GM12801 (cell line): ENCODE measurements around the gene TTC34.

Experiments used
- TF ChIP-seq, protein P1 (sequence below): IDR thresholded peaks from one replicate; pipeline ENCODE4 v1.5.1; 2011; ENCODE audit warnings: control low read depth; ENCODE audit not compliant: insufficient read length; ENCODE audit errors: extremely low read depth

TTC34 gene

DNA sequence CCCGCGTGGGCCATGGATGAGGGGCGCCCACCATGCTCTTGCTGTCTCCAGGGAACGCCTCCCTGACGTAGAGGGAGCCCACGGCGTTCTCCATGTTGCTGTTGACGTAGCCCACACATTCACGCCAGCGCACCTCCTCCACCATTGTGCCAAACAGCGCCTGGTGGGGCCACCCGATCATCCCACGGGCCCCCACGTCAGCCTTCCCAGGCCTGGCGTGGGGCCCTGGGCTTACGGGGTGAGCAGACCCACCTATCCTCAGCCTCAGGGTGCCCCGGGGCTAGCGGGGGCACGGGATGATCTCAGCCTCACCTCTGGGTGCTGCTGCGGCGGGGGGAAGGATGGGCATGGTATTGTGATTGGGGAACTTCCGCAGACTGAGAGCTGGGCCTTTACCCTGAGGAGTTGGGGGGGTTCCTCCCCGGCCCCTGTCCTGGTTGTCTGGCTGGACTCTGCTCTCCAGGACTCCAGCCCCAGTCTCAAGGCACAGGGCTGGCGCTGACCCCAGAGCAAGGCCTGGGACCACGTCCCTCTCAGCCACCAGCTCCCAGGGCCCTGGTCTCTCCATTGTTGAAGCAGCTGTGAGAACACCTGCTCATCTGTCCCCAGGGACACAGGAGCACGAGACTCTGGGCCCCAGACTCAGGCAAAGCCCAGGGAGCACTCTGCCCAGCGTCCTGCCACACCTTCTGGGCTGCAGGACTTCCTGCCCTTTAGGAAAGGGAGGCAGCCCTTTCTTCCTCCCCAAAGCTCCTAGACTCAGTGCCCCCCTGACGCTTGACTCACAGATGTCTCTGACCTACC is 204.8 kb downstream of the TTC34 start:
- TF ChIP-seq, protein P1, sequence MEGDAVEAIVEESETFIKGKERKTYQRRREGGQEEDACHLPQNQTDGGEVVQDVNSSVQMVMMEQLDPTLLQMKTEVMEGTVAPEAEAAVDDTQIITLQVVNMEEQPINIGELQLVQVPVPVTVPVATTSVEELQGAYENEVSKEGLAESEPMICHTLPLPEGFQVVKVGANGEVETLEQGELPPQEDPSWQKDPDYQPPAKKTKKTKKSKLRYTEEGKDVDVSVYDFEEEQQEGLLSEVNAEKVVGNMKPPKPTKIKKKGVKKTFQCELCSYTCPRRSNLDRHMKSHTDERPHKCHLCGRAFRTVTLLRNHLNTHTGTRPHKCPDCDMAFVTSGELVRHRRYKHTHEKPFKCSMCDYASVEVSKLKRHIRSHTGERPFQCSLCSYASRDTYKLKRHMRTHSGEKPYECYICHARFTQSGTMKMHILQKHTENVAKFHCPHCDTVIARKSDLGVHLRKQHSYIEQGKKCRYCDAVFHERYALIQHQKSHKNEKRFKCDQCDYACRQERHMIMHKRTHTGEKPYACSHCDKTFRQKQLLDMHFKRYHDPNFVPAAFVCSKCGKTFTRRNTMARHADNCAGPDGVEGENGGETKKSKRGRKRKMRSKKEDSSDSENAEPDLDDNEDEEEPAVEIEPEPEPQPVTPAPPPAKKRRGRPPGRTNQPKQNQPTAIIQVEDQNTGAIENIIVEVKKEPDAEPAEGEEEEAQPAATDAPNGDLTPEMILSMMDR = no peak

- TF ChIP-seq, protein P1 = no peak
These were observed 205.5 kb downstream of the TTC34 start for GRCh38 chr1:2595812-2596529.

DNA sequence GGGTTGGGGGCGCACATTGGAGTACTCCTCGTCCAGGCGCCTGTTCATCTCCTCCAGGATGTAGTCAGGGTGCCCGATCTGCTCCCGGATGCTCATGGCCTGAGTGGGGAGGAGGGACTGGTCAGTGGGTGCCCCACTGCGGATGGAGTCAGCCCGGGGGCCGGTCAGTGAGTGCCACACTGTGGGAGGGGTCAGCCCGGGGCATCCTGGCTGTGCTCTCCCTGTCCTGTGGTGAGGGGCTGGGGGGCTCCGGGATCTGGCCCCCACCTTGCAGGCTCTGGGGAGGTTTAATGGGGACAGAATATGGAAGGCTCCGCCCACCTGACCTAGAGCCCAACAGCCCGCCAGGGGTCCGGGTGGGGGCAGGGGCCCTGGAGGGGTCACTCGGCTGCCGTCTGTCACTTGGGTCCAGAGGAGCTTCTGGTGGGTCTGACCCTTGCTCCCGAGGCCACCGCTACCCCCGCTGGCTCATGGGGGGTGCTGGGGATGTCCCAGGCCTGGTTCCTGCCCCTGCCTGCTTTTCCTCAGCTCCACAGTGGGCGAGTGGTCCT is 206.2 kb downstream of the TTC34 start:
- TF ChIP-seq, protein P1 = no peak

- TF ChIP-seq, protein P1 = no peak
These were observed 206.8 kb downstream of the TTC34 start for GRCh38 chr1:2594641-2595131.

DNA sequence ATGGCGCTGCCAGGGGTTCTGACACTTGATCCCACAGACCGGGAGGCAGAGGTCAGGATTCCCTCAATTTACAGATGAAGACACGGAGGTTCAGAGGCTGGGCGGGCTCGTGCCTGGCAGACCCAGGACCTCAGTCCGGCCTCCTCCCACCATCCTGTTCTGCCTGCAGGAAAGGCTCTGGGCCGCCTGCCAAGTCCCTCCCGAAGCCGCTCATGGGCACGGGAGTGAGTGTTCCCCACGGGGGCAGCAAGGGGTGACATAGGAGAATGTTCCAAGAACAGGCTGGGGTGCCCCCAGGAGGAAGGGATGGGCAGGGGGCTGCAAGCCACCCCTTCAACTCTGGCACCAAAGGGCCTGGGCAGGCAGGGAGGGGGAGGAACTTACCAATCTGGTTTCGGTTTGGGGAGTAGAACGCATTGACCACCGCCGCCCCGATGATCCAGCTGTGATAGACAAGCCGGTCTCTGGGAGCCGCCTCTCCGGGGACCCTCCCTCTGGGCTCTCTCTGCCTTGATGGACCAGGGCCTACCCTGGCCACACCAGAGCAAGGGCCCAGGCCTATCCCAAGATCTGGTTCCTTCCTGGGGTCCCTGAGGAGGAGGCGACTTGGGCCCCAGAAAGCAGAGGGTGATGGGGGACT is 207.4 kb downstream of the TTC34 start:
- TF ChIP-seq, protein P1 = no peak

GRCh38 chr1:2593251-2593878 is 208.1 kb downstream of the TTC34 start:
- TF ChIP-seq, protein P1 = no peak
